H9 (cell line): ENCODE data around the gene DSG2. TPM values are rescaled to one million over a fixed set of nuclear protein-coding genes. Genes with fewer than 3 reads are reported as not detected.

ENCODE experiments used
- DNase-seq: peaks from one replicate; pipeline ENCODE4 v3.0.0-alpha.2; 2017
- H2AFZ ChIP-seq: one replicate; pipeline ENCODE4 v1.6.1; 2013; ENCODE audit warnings: mild to moderate bottlenecking, low read length, control low read depth, moderate library complexity
- H2AK5ac ChIP-seq: 2 replicates; pipeline ENCODE4 v1.6.1; 2013; ENCODE audit warnings: low read length, control low read depth, mixed read lengths; ENCODE audit not compliant: insufficient read length
- H2BK120ac ChIP-seq: one replicate; pipeline ENCODE4 v1.6.1; 2013; ENCODE audit warnings: low read depth, mild to moderate bottlenecking, low read length, control low read depth, inconsistent platforms; ENCODE audit not compliant: poor library complexity, severe bottlenecking
- H2BK12ac ChIP-seq: 2 replicates; pipeline ENCODE4 v1.6.1; 2013; ENCODE audit warnings: low read length, control low read depth, mixed read lengths, low read depth; ENCODE audit not compliant: insufficient read length
- H2BK15ac ChIP-seq: 2 replicates; pipeline ENCODE4 v1.6.1; 2013; ENCODE audit warnings: low read depth, low read length, control low read depth
- H2BK20ac ChIP-seq: one replicate; pipeline ENCODE4 v1.6.1; 2013; ENCODE audit warnings: low read depth, mild to moderate bottlenecking, low read length, control low read depth, inconsistent platforms; ENCODE audit not compliant: poor library complexity, severe bottlenecking
- H2BK5ac ChIP-seq: 2 replicates; pipeline ENCODE4 v1.6.1; 2013; ENCODE audit warnings: low read length, control low read depth, mixed read lengths; ENCODE audit not compliant: insufficient read length
- H3K14ac ChIP-seq: 2 replicates; pipeline ENCODE4 v1.6.1; 2013; ENCODE audit warnings: low read length, control low read depth; ENCODE audit not compliant: insufficient read depth
- H3K18ac ChIP-seq: 2 replicates; pipeline ENCODE4 v1.6.1; 2013; ENCODE audit warnings: low read depth, mild to moderate bottlenecking, mixed read lengths, low read length, control low read depth; ENCODE audit not compliant: insufficient read length
- H3K23ac ChIP-seq: 2 replicates; pipeline ENCODE4 v1.6.1; 2013; ENCODE audit warnings: low read length, control low read depth, mixed read lengths, low read depth; ENCODE audit not compliant: insufficient read length
- H3K23me2 ChIP-seq: 2 replicates; pipeline ENCODE4 v1.6.1; 2013; ENCODE audit warnings: low read depth, mild to moderate bottlenecking, mixed read lengths, low read length, control low read depth; ENCODE audit not compliant: insufficient read length, poor library complexity, severe bottlenecking
- H3K27ac ChIP-seq: 2 replicates; pipeline ENCODE4 v1.5.1; 2013; ENCODE audit warnings: low read length, control low read depth, mixed read lengths, low read depth; ENCODE audit not compliant: insufficient read length
- H3K27me3 ChIP-seq: 2 replicates; pipeline ENCODE4 v1.6.1; 2013; ENCODE audit warnings: low read length, control low read depth, inconsistent platforms; ENCODE audit not compliant: insufficient read depth
- H3K4ac ChIP-seq: 2 replicates; pipeline ENCODE4 v1.6.1; 2013; ENCODE audit warnings: low read depth, mild to moderate bottlenecking, control low read depth, inconsistent platforms, low read length, moderate library complexity
- H3K4me1 ChIP-seq: 2 replicates; pipeline ENCODE4 v1.6.1; 2013; ENCODE audit warnings: low read length, control low read depth, inconsistent platforms; ENCODE audit not compliant: insufficient read depth
- H3K4me2 ChIP-seq: 2 replicates; pipeline ENCODE4 v1.6.1; 2013; ENCODE audit warnings: low read length, control low read depth, mixed read lengths; ENCODE audit not compliant: insufficient read length, insufficient read depth
- H3K56ac ChIP-seq: 2 replicates; pipeline ENCODE4 v1.6.1; 2013; ENCODE audit warnings: low read depth, mild to moderate bottlenecking, mixed read lengths, low read length, control low read depth; ENCODE audit not compliant: insufficient read length
- H3K79me1 ChIP-seq: 2 replicates; pipeline ENCODE4 v1.6.1; 2013; ENCODE audit warnings: low read depth, mild to moderate bottlenecking, moderate library complexity, low read length, control low read depth, inconsistent platforms; ENCODE audit not compliant: insufficient read depth, poor library complexity, severe bottlenecking
- H3K79me2 ChIP-seq: 2 replicates; pipeline ENCODE4 v1.6.1; 2013; ENCODE audit warnings: low read length, control low read depth, inconsistent platforms; ENCODE audit not compliant: insufficient read depth
- H3K9ac ChIP-seq: 2 replicates; pipeline ENCODE4 v1.6.1; 2013; ENCODE audit warnings: low read length, control low read depth, mixed read lengths; ENCODE audit not compliant: insufficient read length; ENCODE audit errors: extremely low read depth
- H3K9me3 ChIP-seq: one replicate; pipeline ENCODE4 v1.6.1; 2013; ENCODE audit warnings: low read depth, low read length, inconsistent platforms; ENCODE audit not compliant: control insufficient read depth
- H3T11ph ChIP-seq: one replicate; pipeline ENCODE4 v1.6.1; 2013; ENCODE audit warnings: mild to moderate bottlenecking, low read length, control low read depth, inconsistent platforms
- H4K20me1 ChIP-seq: one replicate; pipeline ENCODE4 v1.6.1; 2013; ENCODE audit not compliant: control insufficient read depth, insufficient read length, insufficient read depth
- H4K5ac ChIP-seq: 2 replicates; pipeline ENCODE4 v1.6.1; 2013; ENCODE audit warnings: low read depth, mild to moderate bottlenecking, mixed read lengths, low read length, control low read depth; ENCODE audit not compliant: insufficient read length
- H4K8ac ChIP-seq: replicated peaks from 2 replicates; pipeline ENCODE4 v1.6.1; 2013; ENCODE audit warnings: low read length, control low read depth, mixed read lengths, low read depth; ENCODE audit not compliant: insufficient read length
- H4K91ac ChIP-seq: 2 replicates; pipeline ENCODE4 v1.6.1; 2013; ENCODE audit warnings: low read depth, mild to moderate bottlenecking, moderate library complexity, mixed read lengths, low read length, control low read depth; ENCODE audit not compliant: insufficient read length
- H3K27ac Mint-ChIP-seq, 3 experiments: 2 replicates in 2 of 3; 3 replicates in 1 of 3; pipeline ENCODE4 v1.8.0; 2020 to 2021; ENCODE audit warnings: mixed read lengths in 3 of 3, mild to moderate bottlenecking in 1 of 3, moderate library complexity in 1 of 3
- H3K27me3 Mint-ChIP-seq: 2 replicates; pipeline ENCODE4 v1.8.0; 2021; ENCODE audit warnings: low read depth, mild to moderate bottlenecking, moderate library complexity, mixed read lengths
- H3K36me3 Mint-ChIP-seq, 3 experiments: 2 replicates in 2 of 3; 3 replicates in 1 of 3; pipeline ENCODE4 v1.8.0; 2020 to 2021; ENCODE audit warnings: low read depth in 3 of 3, mixed read lengths in 3 of 3; ENCODE audit not compliant: insufficient read depth in 1 of 3
- H3K4me1 Mint-ChIP-seq, 2 experiments: 2 replicates each; pipeline ENCODE4 v1.8.0; 2020; ENCODE audit warnings: mixed read lengths in 2 of 2
- H3K4me3 Mint-ChIP-seq, 2 experiments: 2 replicates in 1 of 2; 3 replicates in 1 of 2; pipeline ENCODE4 v1.8.0; 2020 to 2021; ENCODE audit warnings: mild to moderate bottlenecking in 2 of 2, mixed read lengths in 2 of 2, moderate library complexity in 1 of 2
- H3K9me3 Mint-ChIP-seq, 2 experiments: 2 replicates in 1 of 2; 3 replicates in 1 of 2; pipeline ENCODE4 v1.8.0; 2020; ENCODE audit warnings: mild to moderate bottlenecking in 2 of 2, mixed read lengths in 2 of 2, moderate library complexity in 1 of 2
- WGBS: extraction: QIAGEN DNeasy Blood & Tissue Kit; methylation state at CpG from one replicate; pipeline ENCODE4 v1.1.7; 2013; ENCODE audit warnings: missing lambda C conversion rate, low lambda C conversion rate, mixed read lengths; ENCODE audit not compliant: insufficient read length; ENCODE audit errors: extremely low coverage; 5-methylcytosine and 5-hydroxymethylcytosine counted together
- total RNA-seq: library from RNA; stranded (reverse); gene quantifications from 2 replicates; pipeline ENCODE4 v1.2.1, GENCODE V29; 2021
- TF ChIP-seq, protein P1 (sequence below): fragments of 200-600 bp; sonication (generic); conservative IDR thresholded peaks from 3 replicates; pipeline ENCODE4 v1.8.0; 2021; ENCODE audit warnings: antibody characterized with exemption, mild to moderate bottlenecking

The DSG2 gene
- total RNA-seq, 1 experiment from 2014 or later, result 107 TPM

DNA sequence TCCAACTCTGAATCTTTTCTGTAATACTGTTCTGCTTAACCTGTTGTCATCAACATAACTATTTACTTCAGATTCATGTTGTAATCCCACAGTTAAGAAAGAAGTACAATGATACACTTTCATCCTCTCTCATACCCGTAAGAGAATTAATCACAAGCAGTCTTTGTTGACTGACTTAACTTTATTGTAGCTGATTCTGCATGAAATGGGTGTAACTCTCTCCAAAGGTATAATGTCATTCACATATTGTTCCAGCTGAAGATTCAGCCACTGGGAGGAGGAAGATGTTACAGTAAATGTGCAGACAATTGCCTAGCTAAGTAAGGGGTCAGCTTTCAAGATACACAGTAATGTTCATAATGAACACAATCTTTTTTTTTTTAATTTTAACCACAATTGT, 13.5 kb upstream of the DSG2 start:
- Histone ChIP-seq H3K9ac (no peak overlapping the region), H4K91ac (no peak overlapping the region), H3K4me1 (no peaks in the 10 kb centered on the region), H3T11ph (no peak overlapping the region), H3K9me3 (no peaks in the 10 kb centered on the region), H2BK20ac (no peak overlapping the region), H2AK5ac (no peak overlapping the region), H3K27me3 (no peaks in the 10 kb centered on the region), H4K5ac (no peak overlapping the region), H2BK15ac (no peak overlapping the region), H3K27ac (no peak overlapping the region), H4K8ac (no peak overlapping the region), H3K23ac (no peak overlapping the region), H2BK120ac (no peak overlapping the region), H3K79me2 (no peaks in the 10 kb centered on the region), H3K4ac (no peak overlapping the region), H2BK5ac (no peak overlapping the region), H4K20me1 (no peaks in the 10 kb centered on the region), H3K14ac (no peak overlapping the region), H3K56ac (no peak overlapping the region), H3K79me1 (no peaks in the 10 kb centered on the region), H2BK12ac (no peak overlapping the region), H3K23me2 (no peaks in the 10 kb centered on the region), H3K4me2 (no peak overlapping the region), H2AFZ (no peak overlapping the region), H3K18ac (no peak overlapping the region)
- Mint-ChIP-seq H3K4me3 (no peak overlapping the region), H3K9me3 (peaks cover 0 to under 1% of the 10 kb centered on the region in 2 experiments; a peak in 1 of 5 replicates), H3K4me1 (peaks cover 0 to 7% of the 10 kb centered on the region in 2 experiments; a peak in 3 of 4 replicates), H3K36me3 (peaks cover 0 to under 1% (median 0%) of the 10 kb centered on the region in 3 experiments; a peak in 1 of 7 replicates), H3K27ac (no peak overlapping the region), H3K27me3 (no peaks in the 10 kb centered on the region)
- DNase-seq, result no peak
- TF ChIP-seq, protein P1, sequence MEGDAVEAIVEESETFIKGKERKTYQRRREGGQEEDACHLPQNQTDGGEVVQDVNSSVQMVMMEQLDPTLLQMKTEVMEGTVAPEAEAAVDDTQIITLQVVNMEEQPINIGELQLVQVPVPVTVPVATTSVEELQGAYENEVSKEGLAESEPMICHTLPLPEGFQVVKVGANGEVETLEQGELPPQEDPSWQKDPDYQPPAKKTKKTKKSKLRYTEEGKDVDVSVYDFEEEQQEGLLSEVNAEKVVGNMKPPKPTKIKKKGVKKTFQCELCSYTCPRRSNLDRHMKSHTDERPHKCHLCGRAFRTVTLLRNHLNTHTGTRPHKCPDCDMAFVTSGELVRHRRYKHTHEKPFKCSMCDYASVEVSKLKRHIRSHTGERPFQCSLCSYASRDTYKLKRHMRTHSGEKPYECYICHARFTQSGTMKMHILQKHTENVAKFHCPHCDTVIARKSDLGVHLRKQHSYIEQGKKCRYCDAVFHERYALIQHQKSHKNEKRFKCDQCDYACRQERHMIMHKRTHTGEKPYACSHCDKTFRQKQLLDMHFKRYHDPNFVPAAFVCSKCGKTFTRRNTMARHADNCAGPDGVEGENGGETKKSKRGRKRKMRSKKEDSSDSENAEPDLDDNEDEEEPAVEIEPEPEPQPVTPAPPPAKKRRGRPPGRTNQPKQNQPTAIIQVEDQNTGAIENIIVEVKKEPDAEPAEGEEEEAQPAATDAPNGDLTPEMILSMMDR, result no peak
- WGBS, result no CpG with 5 or more reads among the region's 1 CpG
